GM10266 (cell line): ENCODE results near the gene SNCB.

ENCODE experiments used
- DNase-seq: peaks from one replicate; pipeline ENCODE4 v3.0.0; 2012; ENCODE audit errors: extremely low spot score
- TF ChIP-seq, protein P1 (sequence below): IDR thresholded peaks from 2 replicates; pipeline ENCODE4 v1.5.1; 2012; ENCODE audit warnings: mild to moderate bottlenecking, low read depth; ENCODE audit not compliant: control insufficient read depth, insufficient read depth; ENCODE audit errors: missing control alignments

Gene SNCB

DNA sequence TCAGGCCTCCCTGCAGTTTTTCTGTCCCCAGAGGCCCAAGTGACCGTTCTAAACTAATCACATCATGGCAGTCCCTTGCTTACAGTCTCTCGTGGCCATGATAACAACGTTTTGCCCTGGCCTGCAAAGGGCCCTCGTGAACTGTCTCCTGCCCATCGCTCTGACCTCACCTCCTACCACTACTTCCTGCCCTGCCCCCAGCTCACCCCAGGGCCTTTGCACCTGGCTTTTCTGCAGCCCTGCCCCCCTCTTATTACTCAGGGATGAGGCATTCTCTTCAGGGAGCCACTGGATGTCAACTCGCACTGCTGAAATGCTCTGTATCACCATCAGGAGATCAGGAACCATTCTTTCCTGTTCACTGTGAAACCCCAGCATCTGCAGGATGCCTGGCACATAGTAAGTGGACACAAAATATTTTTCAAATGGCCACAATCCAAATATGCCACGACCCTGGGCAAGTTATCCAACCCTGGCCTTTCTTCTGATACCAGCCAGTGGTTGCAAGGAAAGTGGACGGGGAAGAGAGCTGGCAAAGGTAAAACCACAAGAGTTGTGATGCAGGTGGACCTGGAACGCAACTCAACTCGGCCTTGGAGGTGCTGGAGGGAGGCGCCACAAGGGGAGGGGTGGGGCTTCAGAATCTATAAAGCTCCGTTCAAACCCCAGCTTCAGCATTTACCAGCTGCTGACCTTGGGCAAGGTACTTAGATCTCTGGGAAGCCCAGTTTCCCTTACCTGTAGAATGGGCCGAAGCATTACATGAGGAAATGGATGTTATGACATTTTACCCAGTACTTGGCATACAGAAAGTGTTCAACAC is 1.7 kb downstream of the SNCB start:
- no peak for DNase-seq
- TF ChIP-seq, protein P1, sequence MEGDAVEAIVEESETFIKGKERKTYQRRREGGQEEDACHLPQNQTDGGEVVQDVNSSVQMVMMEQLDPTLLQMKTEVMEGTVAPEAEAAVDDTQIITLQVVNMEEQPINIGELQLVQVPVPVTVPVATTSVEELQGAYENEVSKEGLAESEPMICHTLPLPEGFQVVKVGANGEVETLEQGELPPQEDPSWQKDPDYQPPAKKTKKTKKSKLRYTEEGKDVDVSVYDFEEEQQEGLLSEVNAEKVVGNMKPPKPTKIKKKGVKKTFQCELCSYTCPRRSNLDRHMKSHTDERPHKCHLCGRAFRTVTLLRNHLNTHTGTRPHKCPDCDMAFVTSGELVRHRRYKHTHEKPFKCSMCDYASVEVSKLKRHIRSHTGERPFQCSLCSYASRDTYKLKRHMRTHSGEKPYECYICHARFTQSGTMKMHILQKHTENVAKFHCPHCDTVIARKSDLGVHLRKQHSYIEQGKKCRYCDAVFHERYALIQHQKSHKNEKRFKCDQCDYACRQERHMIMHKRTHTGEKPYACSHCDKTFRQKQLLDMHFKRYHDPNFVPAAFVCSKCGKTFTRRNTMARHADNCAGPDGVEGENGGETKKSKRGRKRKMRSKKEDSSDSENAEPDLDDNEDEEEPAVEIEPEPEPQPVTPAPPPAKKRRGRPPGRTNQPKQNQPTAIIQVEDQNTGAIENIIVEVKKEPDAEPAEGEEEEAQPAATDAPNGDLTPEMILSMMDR, result no peak

DNA sequence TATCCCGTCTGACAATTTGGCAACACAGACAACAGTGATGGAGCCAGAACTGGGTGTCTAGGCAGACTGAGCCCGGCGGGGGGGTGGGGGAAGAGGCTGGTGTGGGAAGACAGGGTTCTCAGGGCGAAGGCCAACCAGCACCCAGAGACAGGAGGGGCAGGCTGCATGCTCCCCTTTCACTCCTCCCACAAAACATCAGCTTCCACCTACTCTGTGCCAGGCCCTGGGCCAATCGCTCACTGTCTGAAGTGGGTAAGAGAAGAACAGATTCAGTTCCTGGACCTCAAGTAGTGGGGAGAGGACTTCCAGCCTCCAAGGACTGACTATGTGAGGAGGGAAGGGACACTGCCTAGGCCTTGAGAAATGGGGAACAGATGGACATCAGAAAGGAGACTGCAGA is 2.8 kb downstream of the SNCB start:
- TF ChIP-seq, protein P1, result no peak
- no peak for DNase-seq

DNA sequence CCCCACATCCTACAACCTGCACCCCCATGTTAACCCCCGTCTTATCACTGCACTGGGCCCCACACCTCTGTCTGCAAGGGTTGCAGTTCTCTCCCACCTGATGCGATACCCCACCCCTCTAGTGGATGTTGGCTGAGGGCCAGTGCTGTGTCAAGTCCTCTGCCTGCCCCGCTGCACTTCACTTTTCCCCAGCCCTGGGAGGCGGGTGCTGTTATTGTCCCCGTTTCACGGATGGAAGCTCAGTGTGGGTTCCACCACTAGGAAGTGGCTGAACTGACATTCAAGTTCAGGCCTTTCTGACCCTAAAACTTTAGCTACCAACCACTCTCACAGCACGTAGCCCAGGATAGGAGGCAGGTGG is 3.5 kb downstream of the SNCB start:
- TF ChIP-seq, protein P1, result no peak
- DNase-seq, result no peak

DNA sequence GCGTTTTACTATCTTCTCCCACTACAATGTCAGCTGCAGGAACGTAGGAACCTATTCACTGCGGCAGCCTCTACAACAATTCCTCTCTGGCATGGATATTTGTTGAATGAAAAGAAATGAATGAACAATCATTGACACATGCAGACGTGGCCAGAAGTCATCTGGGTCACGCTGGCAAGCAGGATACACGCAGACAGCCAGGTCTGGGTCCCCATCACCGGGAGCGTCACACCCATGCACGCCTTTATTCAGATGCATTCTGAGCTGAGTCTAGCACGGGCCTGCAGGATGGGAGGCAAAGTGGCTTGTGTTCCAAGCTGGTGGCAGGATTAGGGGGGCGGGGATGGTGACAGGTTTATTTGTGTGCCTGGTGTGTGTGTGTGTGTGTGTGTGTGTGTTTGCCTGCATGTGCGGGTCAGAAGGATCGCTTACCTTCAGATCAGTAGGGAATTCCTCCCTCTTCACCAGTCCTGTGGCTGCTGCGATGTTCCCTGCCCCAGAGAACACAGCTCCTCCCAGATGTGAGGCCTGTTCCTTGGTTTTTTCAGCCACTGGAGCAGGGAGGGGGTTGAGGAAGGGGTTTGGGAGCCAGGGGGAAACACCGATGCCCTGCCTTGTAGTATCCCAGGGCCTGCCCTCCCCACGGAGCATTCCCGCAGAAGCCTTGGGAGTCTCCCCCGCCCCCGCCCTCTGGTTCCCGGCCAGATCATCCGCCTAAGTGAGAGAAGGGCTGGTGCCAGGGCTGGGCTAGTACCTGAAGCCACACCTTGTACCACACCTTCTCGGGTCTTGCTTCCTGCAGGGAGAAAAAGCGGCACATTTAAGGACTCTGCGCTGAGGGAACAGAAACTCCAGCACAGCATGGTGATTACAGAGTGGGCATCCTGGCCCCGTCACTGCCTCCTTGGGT is 4.1 kb downstream of the SNCB start:
- DNase-seq, result no peak
- TF ChIP-seq, protein P1, result no peak

DNA sequence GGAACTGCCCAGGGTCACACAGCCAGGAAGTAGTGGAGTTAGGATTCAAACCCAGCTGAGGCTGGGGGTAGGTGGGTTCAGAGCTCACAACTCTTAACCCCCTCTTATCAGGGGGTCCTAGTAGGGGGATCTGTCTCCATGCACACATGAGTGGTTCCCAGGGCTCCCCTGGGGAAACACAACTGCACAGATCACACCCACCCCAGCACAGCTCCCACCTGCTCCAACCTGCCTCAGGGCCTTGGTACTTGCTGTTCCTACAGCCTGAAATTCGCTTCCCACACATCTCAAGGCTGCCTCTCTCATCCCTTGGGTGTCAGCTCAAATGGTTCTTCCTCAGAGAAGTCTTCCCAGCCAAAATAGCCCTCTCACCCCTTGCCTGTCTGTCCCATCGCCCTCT is 4.8 kb downstream of the SNCB start:
- DNase-seq, result no peak
- TF ChIP-seq, protein P1, result no peak

DNA sequence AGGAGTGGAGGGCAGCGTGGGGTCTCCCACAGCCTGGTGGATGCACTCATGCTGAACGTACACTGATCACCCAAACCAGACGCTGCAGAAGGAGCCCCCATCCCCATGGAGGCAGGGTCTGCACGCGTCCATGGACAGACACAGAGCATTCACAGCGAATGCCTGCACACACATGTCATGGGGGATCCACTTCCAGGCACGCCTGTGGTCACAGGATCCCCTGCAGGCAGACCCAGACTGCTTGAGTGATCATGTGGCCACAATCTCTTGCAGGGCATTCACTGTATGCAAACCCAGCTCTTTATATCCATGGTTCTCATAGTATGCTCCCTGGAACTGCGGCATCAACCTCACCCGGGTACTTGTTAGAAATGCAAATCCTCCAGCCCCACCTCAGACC is 5.4 kb downstream of the SNCB start:
- TF ChIP-seq, protein P1, result no peak
- DNase-seq, result no peak

DNA sequence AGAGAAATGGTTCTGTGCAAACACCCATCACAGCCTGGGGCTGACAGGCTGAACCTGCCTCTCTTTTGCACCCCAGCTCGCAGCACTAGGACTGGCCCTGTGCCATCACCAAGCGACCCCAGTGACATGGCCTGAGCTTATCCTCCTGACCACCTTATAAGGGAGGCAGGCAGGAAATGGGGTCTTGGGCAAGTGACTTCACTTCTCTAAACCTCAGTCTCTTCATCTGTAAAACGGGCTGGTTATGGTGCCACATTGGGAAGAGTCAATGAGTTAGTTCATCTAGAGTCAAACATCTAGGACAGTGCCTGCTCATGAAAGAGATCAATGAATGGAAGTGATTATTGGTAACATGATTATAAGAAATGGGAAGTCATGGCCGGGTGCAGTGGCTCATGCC is 6.2 kb downstream of the SNCB start:
- DNase-seq, result no peak
- TF ChIP-seq, protein P1, result no peak
